Mesothelial cell of epicardium (in vitro differentiated cells): Measurements from ENCODE around the gene NAV2. TPM values are rescaled to one million over a fixed set of nuclear protein-coding genes. Genes with fewer than 3 reads are reported as not detected.

Source experiments
- DNase-seq, 2 experiments: peaks; one replicate each; pipeline ENCODE4 v3.0.0; 2021; ENCODE audit warnings: low spot score in 2 of 2; ENCODE audit not compliant: unreplicated experiment in 2 of 2
- H3K27ac Mint-ChIP-seq: 2 replicates; pipeline ENCODE4 v1.8.0; 2021; ENCODE audit warnings: mixed read lengths
- H3K27me3 Mint-ChIP-seq: 2 replicates; pipeline ENCODE4 v1.8.0; 2021; ENCODE audit warnings: low read depth, mixed read lengths
- H3K36me3 Mint-ChIP-seq: 2 replicates; pipeline ENCODE4 v1.8.0; 2021; ENCODE audit warnings: mixed read lengths
- H3K4me1 Mint-ChIP-seq: 2 replicates; pipeline ENCODE4 v1.8.0; 2021; ENCODE audit warnings: mixed read lengths
- H3K4me3 Mint-ChIP-seq: 2 replicates; pipeline ENCODE4 v1.8.0; 2021; ENCODE audit warnings: mild to moderate bottlenecking, moderate library complexity, mixed read lengths
- H3K9me3 Mint-ChIP-seq: 2 replicates; pipeline ENCODE4 v1.8.0; 2021; ENCODE audit warnings: mixed read lengths
- CTCF ChIP-seq: fragments of 200-600 bp; sonication (generic); IDR thresholded peaks from one replicate; pipeline ENCODE4 v1.5.0; 2021; ENCODE audit warnings: antibody characterized with exemption; ENCODE audit not compliant: unreplicated experiment
- total RNA-seq: library from RNA; stranded (reverse); gene quantifications from 3 replicates; pipeline ENCODE4 v1.2.1, GENCODE V29; 2021

The NAV2 gene
- total RNA-seq, 1 donor from 2014 or later = 69.8 TPM

- H3K9me3 Mint-ChIP-seq = no peaks in the 10 kb centered on the region
- no peaks in the 10 kb centered on the region for H3K27me3 Mint-ChIP-seq
- H3K27ac Mint-ChIP-seq = no peak overlapping the region
- H3K4me1 Mint-ChIP-seq = peaks cover 42% of the 10 kb centered on the region
- no peak for DNase-seq
- H3K36me3 Mint-ChIP-seq = no peaks in the 10 kb centered on the region
- H3K4me3 Mint-ChIP-seq = no peak overlapping the region
- no peak for TF ChIP-seq CTCF
Measured at GRCh38 chr11:20016526-20016925, 303.9 kb downstream of the NAV2 start.

- Mint-ChIP-seq H3K27ac (peak overlapping the region; percentile 62), H3K4me3 (no peak overlapping the region), H3K9me3 (no peaks in the 10 kb centered on the region), H3K36me3 (no peaks in the 10 kb centered on the region), H3K4me1 (peaks cover 42% of the 10 kb centered on the region), H3K27me3 (no peaks in the 10 kb centered on the region)
- no peak for DNase-seq
- no peak for TF ChIP-seq CTCF
Measured at GRCh38 chr11:20017320-20017719, 304.7 kb downstream of the NAV2 start.

GRCh38 chr11:20020198-20020597 is 307.6 kb downstream of the NAV2 start:
- DNase-seq = no peak
- H3K4me3 Mint-ChIP-seq = no peak overlapping the region
- no peak for TF ChIP-seq CTCF
- no peaks in the 10 kb centered on the region for H3K9me3 Mint-ChIP-seq
- H3K36me3 Mint-ChIP-seq = no peaks in the 10 kb centered on the region
- peaks cover 40% of the 10 kb centered on the region for H3K4me1 Mint-ChIP-seq
- H3K27ac Mint-ChIP-seq = no peak overlapping the region
- H3K27me3 Mint-ChIP-seq = no peaks in the 10 kb centered on the region

GRCh38 chr11:20020716-20021115 is 308.1 kb downstream of the NAV2 start:
- Mint-ChIP-seq H3K27me3 (no peaks in the 10 kb centered on the region), H3K4me1 (peaks cover 40% of the 10 kb centered on the region), H3K27ac (no peak overlapping the region), H3K36me3 (no peaks in the 10 kb centered on the region), H3K9me3 (no peaks in the 10 kb centered on the region), H3K4me3 (no peak overlapping the region)
- no peak for DNase-seq
- TF ChIP-seq CTCF = no peak

GRCh38 chr11:20021212-20021611 is 308.6 kb downstream of the NAV2 start:
- no peak for DNase-seq
- Mint-ChIP-seq H3K4me1 (peaks cover 39% of the 10 kb centered on the region), H3K27me3 (no peaks in the 10 kb centered on the region), H3K36me3 (no peaks in the 10 kb centered on the region), H3K9me3 (no peaks in the 10 kb centered on the region), H3K4me3 (no peak overlapping the region), H3K27ac (no peak overlapping the region)
- TF ChIP-seq CTCF = no peak

GRCh38 chr11:20021771-20022362 is 309.2 kb downstream of the NAV2 start:
- H3K4me1 Mint-ChIP-seq = peaks cover 42% of the 10 kb centered on the region
- DNase-seq = no peak
- no peak overlapping the region for H3K27ac Mint-ChIP-seq
- peak overlapping the region; percentile 80 for H3K4me3 Mint-ChIP-seq
- TF ChIP-seq CTCF = no peak
- H3K27me3 Mint-ChIP-seq = no peaks in the 10 kb centered on the region
- no peaks in the 10 kb centered on the region for H3K9me3 Mint-ChIP-seq
- H3K36me3 Mint-ChIP-seq = no peaks in the 10 kb centered on the region
